HepG2 (cell line): Measurements from ENCODE around the gene CEBPA. TPM values are rescaled to one million over a fixed set of nuclear protein-coding genes. Genes with fewer than 3 reads are reported as not detected.

Experiments
- CENPT ChIP-seq: sonication (generic); formaldehyde crosslinking; IDR thresholded peaks from 2 replicates; pipeline ENCODE4 v1.8.0; 2022; ENCODE audit warnings: low read depth, mild to moderate bottlenecking, moderate library complexity, missing genetic modification reagents
- CENPX ChIP-seq: sonication (generic); formaldehyde crosslinking; IDR thresholded peaks from 2 replicates; pipeline ENCODE4 v1.9.0; 2021; ENCODE audit warnings: mild to moderate bottlenecking, missing genetic modification reagents, moderate library complexity
- CHD4 ChIP-seq: fragments of 200-600 bp; sonication (generic); IDR thresholded peaks from 2 replicates; pipeline ENCODE4 v1.7.0; 2017; ENCODE audit warnings: mild to moderate bottlenecking, low read length, borderline replicate concordance
- ELF4 ChIP-seq: sonication (generic); formaldehyde crosslinking; IDR thresholded peaks from 2 replicates; pipeline ENCODE4 v1.5.0; 2020; ENCODE audit warnings: missing genetic modification reagents, mild to moderate bottlenecking, moderate library complexity, borderline replicate concordance
- HMGA1 ChIP-seq: sonication (generic); formaldehyde crosslinking; conservative IDR thresholded peaks from 2 replicates; pipeline ENCODE4 v1.4.0; 2020; ENCODE audit warnings: missing genetic modification reagents
- HOXA5 ChIP-seq: sonication (generic); formaldehyde crosslinking; IDR thresholded peaks from 2 replicates; pipeline ENCODE4 v1.4.0; 2020; ENCODE audit warnings: missing genetic modification reagents
- MBNL3 ChIP-seq: fragments of 250-450 bp; sonication (Bioruptor Pico); conservative IDR thresholded peaks from 2 replicates; pipeline ENCODE4 v1.8.0; 2022; ENCODE audit warnings: mild to moderate bottlenecking, inconsistent platforms
- MTF1 ChIP-seq: sonication (generic); formaldehyde crosslinking; IDR thresholded peaks from 2 replicates; pipeline ENCODE4 v1.5.0; 2020; ENCODE audit warnings: missing genetic modification reagents
- NFE2L2 ChIP-seq: fragments of 150-350 bp; IDR thresholded peaks from 2 replicates; pipeline ENCODE4 v1.6.1; 2014; ENCODE audit warnings: low read length
- NFIB ChIP-seq: sonication (generic); formaldehyde crosslinking; IDR thresholded peaks from 2 replicates; pipeline ENCODE4 v1.9.0; 2021; ENCODE audit warnings: missing genetic modification reagents, mild to moderate bottlenecking, borderline replicate concordance
- ZFP41 ChIP-seq: sonication (generic); formaldehyde crosslinking; IDR thresholded peaks from 2 replicates; pipeline ENCODE4 v1.4.0; 2020; ENCODE audit warnings: mild to moderate bottlenecking, missing genetic modification reagents, borderline replicate concordance
- ZNF143 ChIP-seq: sonication (generic); formaldehyde crosslinking; IDR thresholded peaks from 2 replicates; pipeline ENCODE4 v1.4.0; 2020; ENCODE audit warnings: missing genetic modification reagents
- ZNF431 ChIP-seq: sonication (generic); formaldehyde crosslinking; IDR thresholded peaks from 2 replicates; pipeline ENCODE4 v1.9.0; 2022; ENCODE audit warnings: missing genetic modification reagents, low read depth, mild to moderate bottlenecking, borderline replicate concordance
- ZNF629 ChIP-seq: sonication (generic); formaldehyde crosslinking; conservative IDR thresholded peaks from 2 replicates; pipeline ENCODE4 v1.5.0; 2020; ENCODE audit warnings: missing genetic modification reagents
- polyA plus RNA-seq, 8 experiments: library from polyadenylated mRNA; depleted of rRNA in 3 of 8; stranded (reverse) in 7 of 8; unstranded in 1 of 8; fragments of >200 nt; fragmentation: Illumina TruSeq in 4 of 8; extraction: Trizol in 4 of 8; gene quantifications; 2 replicates each; pipeline versions ENCODE4 v1.2.1 to v1.2.3, GENCODE V29; 2011 to 2016; ENCODE audit warnings: low read depth in 4 of 8, missing spikeins in 1 of 8, mixed read lengths in 1 of 8; ENCODE audit not compliant: insufficient read depth in 1 of 8
- total RNA-seq, 5 experiments: library from RNA; depleted of rRNA; stranded (reverse); fragments of >200 nt; fragmentation: Illumina TruSeq; extraction: Trizol; gene quantifications; 2 replicates each; pipeline ENCODE4 v1.2.3, GENCODE V29; 2016; ENCODE audit warnings: low read depth in 1 of 5
- TF ChIP-seq, protein P1 (sequence below): IDR thresholded peaks from 2 replicates; pipeline ENCODE4 v1.6.1; 2016; ENCODE audit warnings: low read depth
- TF ChIP-seq, protein P2 (sequence below): sonication (generic); formaldehyde crosslinking; IDR thresholded peaks from 2 replicates; pipeline ENCODE4 v1.4.0; 2020; ENCODE audit warnings: mild to moderate bottlenecking, missing genetic modification reagents
- TF ChIP-seq, protein P3 (sequence below): sonication (generic); formaldehyde crosslinking; IDR thresholded peaks from 2 replicates; pipeline ENCODE4 v1.4.0; 2020; ENCODE audit warnings: missing genetic modification reagents

Gene CEBPA
- total and polyA plus RNA-seq, 2 of the 13 experiments (the other 11 are each of a cell fraction or from before 2014, with no cell fraction given): 24.8 to 103 TPM

DNA sequence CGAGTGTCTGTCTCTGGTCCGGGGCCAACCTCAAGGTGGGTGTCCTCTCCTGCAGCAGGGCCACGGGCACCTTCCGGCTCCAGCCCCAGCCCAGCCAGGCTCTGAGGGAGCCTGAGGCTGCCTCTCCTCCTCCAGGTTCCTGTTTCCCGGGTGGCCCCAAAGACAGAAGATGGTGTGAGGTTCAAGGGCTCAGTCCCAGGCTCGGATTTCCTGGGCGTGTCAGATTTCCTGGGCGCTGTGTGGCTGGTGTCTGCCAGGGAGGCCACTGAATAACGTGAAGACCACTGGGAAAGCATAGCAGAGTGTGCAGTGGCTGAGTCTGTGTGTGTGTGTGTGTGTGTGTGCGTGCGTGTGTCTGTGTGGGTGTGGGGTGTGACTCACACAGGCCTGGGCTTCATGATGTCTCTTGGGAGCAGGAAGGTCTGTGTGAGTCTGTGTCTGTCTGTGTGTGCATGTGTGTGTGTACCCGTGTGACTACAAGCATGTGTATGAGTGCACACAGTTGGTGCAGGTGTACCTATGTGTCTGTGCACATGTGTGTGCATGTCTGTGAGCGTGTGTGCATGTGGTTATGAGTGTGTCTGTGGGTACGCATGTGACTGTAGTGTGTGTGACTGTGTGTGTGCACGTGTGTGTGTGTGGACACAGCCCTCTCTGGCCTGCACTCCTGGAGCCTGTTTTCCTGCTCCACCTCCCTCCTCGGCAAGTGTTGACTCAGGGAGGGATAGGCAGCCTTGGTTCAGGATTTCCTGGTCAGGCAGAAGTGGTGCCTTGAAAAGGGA is 28.3 kb downstream of the CEBPA start (continued):
- TF ChIP-seq ZNF143 (CRISPR knock-in tag) (0 out of 2 replicates have a peak, but pooled peaks have one; percentile 24), HOXA5 (CRISPR knock-in tag) (no peak), NFIB (no peak), ZNF431 (peak; percentile 32; the same call in 1 of the 2 replicates), CENPT (CRISPR knock-in tag) (peak; percentile 52; the same call in 1 of the 2 replicates), CHD4 (0 out of 2 replicates have a peak, but pooled peaks have one; percentile 30), ZNF629 (CRISPR knock-in tag) (no peak), HMGA1 (CRISPR knock-in tag) (no peak), CENPX (no peak), MBNL3 (CRISPR knock-in tag) (no peak), MTF1 (CRISPR knock-in tag) (no peak), NFE2L2 (no peak), ZFP41 (CRISPR knock-in tag) (no peak), ELF4 (no peak)
- TF ChIP-seq, protein P1, sequence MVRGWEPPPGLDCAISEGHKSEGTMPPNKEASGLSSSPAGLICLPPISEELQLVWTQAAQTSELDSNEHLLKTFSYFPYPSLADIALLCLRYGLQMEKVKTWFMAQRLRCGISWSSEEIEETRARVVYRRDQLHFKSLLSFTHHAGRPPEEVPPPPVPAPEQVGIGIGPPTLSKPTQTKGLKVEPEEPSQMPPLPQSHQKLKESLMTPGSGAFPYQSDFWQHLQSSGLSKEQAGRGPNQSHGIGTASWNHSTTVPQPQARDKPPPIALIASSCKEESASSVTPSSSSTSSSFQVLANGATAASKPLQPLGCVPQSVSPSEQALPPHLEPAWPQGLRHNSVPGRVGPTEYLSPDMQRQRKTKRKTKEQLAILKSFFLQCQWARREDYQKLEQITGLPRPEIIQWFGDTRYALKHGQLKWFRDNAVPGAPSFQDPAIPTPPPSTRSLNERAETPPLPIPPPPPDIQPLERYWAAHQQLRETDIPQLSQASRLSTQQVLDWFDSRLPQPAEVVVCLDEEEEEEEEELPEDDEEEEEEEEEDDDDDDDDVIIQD (CRISPR knock-in tag): peak; percentile 52; the same call in 1 of the 2 replicates
- TF ChIP-seq, protein P2, sequence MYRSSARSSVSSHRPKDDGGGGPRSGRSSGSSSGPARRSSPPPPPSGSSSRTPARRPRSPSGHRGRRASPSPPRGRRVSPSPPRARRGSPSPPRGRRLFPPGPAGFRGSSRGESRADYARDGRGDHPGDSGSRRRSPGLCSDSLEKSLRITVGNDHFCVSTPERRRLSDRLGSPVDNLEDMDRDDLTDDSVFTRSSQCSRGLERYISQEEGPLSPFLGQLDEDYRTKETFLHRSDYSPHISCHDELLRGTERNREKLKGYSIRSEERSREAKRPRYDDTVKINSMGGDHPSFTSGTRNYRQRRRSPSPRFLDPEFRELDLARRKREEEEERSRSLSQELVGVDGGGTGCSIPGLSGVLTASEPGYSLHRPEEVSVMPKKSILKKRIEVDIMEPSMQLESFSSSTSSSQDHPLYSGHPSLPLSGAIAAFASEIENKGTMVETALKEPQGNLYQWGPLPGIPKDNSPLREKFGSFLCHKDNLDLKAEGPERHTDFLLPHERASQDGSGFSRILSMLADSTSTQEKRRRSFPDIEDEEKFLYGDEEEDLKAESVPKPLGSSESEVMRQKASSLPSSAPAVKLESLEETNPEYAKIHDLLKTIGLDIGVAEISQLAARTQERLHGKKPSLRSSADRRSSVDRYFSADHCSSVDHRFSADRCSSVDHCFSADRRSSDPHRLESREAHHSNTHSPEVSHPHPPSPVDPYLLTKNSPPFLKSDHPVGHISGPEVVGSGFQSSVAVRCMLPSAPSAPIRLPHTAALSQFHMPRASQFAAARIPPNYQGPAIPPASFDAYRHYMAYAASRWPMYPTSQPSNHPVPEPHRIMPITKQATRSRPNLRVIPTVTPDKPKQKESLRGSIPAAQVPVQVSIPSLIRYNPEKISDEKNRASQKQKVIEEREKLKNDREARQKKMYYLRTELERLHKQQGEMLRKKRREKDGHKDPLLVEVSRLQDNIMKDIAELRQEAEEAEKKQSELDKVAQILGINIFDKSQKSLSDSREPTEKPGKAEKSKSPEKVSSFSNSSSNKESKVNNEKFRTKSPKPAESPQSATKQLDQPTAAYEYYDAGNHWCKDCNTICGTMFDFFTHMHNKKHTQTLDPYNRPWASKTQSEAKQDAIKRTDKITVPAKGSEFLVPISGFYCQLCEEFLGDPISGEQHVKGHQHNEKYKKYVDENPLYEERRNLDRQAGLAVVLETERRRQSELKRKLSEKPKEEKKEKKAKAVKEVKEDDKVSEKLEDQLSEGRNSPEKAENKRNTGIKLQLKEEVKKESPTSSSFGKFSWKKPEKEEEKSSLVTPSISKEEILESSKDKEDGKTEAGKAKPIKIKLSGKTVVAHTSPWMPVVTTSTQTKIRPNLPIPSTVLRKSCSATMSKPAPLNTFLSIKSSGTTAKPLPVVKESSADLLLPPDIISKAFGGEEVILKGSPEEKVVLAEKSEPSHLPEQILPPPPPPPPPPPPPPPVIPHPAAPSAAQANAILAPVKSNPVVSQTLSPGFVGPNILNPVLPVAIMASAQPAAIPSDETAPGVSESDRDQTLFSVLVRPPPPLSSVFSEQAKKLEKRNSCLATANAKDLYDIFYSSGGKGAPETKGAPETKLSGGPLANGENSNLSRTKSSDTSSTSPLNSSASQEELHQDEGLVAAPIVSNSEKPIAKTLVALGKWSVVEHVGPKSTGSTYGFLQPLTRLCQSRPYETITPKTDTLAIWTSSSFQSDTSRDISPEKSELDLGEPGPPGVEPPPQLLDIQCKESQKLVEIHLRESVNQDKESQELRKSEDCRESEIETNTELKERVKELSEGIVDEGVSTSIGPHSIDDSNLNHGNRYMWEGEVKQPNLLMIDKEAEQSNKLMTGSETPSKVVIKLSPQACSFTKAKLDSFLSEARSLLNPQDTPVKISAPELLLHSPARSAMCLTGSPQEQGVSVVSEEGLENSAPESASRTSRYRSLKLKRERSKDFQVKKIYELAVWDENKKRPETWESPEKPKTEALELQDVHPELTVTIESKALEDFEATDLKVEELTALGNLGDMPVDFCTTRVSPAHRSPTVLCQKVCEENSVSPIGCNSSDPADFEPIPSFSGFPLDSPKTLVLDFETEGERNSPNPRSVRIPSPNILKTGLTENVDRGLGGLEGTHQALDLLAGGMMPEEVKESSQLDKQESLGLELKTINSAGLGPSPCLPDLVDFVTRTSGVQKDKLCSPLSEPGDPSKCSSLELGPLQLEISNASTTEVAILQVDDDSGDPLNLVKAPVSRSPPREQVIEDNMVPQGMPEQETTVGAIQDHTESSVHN (CRISPR knock-in tag): no peak
- TF ChIP-seq, protein P3, sequence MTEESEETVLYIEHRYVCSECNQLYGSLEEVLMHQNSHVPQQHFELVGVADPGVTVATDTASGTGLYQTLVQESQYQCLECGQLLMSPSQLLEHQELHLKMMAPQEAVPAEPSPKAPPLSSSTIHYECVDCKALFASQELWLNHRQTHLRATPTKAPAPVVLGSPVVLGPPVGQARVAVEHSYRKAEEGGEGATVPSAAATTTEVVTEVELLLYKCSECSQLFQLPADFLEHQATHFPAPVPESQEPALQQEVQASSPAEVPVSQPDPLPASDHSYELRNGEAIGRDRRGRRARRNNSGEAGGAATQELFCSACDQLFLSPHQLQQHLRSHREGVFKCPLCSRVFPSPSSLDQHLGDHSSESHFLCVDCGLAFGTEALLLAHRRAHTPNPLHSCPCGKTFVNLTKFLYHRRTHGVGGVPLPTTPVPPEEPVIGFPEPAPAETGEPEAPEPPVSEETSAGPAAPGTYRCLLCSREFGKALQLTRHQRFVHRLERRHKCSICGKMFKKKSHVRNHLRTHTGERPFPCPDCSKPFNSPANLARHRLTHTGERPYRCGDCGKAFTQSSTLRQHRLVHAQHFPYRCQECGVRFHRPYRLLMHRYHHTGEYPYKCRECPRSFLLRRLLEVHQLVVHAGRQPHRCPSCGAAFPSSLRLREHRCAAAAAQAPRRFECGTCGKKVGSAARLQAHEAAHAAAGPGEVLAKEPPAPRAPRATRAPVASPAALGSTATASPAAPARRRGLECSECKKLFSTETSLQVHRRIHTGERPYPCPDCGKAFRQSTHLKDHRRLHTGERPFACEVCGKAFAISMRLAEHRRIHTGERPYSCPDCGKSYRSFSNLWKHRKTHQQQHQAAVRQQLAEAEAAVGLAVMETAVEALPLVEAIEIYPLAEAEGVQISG (CRISPR knock-in tag): peak; percentile 68
